ENCODE data around the gene EVI5L.
"Not testable (repeated sequence)": the region's sequence is repeated elsewhere in the genome, so short reads cannot be mapped to it uniquely, and the experiment has no call there.

The EVI5L gene

GRCh38 chr19:7883796-7884570, 54.0 kb downstream of the EVI5L start:
- ChIA-PET POLR2A (interaction anchor here (1.0 kb wide), 1 partner anchor 36 kb away, joined by 3 read pairs; the partner anchor contains the start of gene SNAPC2), CTCF (interaction anchor here (0.9 to 1.0 kb wide), 2 partner anchors 15 to 20 kb away, joined by 3 to 7 read pairs; no protein-coding TSS in a partner anchor)
- DNase-seq (ENCODE audit: low read depth, low spot score): no peak
- no peak for TF ChIP-seq CTCF (IDR thresholded peaks at IDR 0.05; ENCODE audit: insufficient read depth, low read length, missing control alignments)
- no peak overlapping the region for H3K4me3 ChIP-seq (ENCODE audit: low read depth, low read length)

- POLR2A ChIA-PET: no interaction called here
- DNase-seq (ENCODE audit: low read depth, low spot score): no peak
- CTCF ChIA-PET: interaction anchor here (1.0 to 2.8 kb wide), 2 partner anchors 16 to 18 kb away, joined by 4 to 13 read pairs; partner anchors contain the start of gene MAP2K7
- no peak for TF ChIP-seq CTCF (IDR thresholded peaks at IDR 0.05; ENCODE audit: insufficient read depth, low read length, missing control alignments)
- H3K4me3 ChIP-seq (ENCODE audit: low read depth, low read length): no peak overlapping the region
Observed at GRCh38 chr19:7885818-7886217, 55.8 kb downstream of the EVI5L start.

GRCh38 chr19:7887408-7888144, 57.6 kb downstream of the EVI5L start:
- ChIA-PET POLR2A (interaction anchor here (1.2 to 1.3 kb wide), 3 partner anchors 11 to 33 kb away, joined by 3 to 7 read pairs (median 4); partner anchors contain the start of gene MAP2K7), CTCF (interaction anchor here (1.1 to 2.8 kb wide), 6 partner anchors 14 to 34 kb away, joined by 3 to 13 read pairs (median 5); partner anchors contain the start of gene MAP2K7)
- peak overlapping the region; percentile 83; the same call in 1 of the 2 replicates for H3K4me3 ChIP-seq (ENCODE audit: low read depth, low read length)
- no peak for TF ChIP-seq CTCF (IDR thresholded peaks at IDR 0.05; ENCODE audit: insufficient read depth, low read length, missing control alignments)
- no peak for DNase-seq (ENCODE audit: low read depth, low spot score)

- no peak for DNase-seq (ENCODE audit: low read depth, low spot score)
Observed at GRCh38 chr19:7888145-7888825, 58.3 kb downstream of the EVI5L start, which contains the start of gene LRRC8E. TSS of gene LRRC8E (plus strand) at chr19:7888510. CDS start at chr19:7895604, 7,094 bp downstream.

GRCh38 chr19:7888826-7889217, 58.8 kb downstream of the EVI5L start:
- no peak for DNase-seq (ENCODE audit: low read depth, low spot score)

More at GRCh38 chr19:7888145-7888825, 58.3 kb downstream of the EVI5L start, which contains the start of gene LRRC8E:
- no peak for TF ChIP-seq CTCF (IDR thresholded peaks at IDR 0.05; ENCODE audit: insufficient read depth, low read length, missing control alignments)
- CTCF ChIA-PET: interaction anchor here (1.2 to 2.3 kb wide), 4 partner anchors 9 to 35 kb away, joined by 3 to 9 read pairs (median 5); no protein-coding TSS in a partner anchor
- H3K4me3 ChIP-seq (ENCODE audit: low read depth, low read length): peak within 1 kb of the TSS; percentile 83
- POLR2A ChIA-PET: interaction anchor here (0.6 to 1.3 kb wide), 4 partner anchors 9 to 33 kb away, joined by 3 to 7 read pairs (median 4); partner anchors contain the start of gene MAP2K7

GRCh38 chr19:7893362-7894101, 63.5 kb downstream of the EVI5L start:
- H3K4me3 ChIP-seq (ENCODE audit: low read depth, low read length); POLR2A ChIA-PET; DNase-seq (ENCODE audit: low read depth, low spot score): not testable (repeated sequence)
- CTCF ChIA-PET: interaction anchor here (2.5 to 3.3 kb wide), 2 partner anchors 10 to 24 kb away, joined by 8 to 9 read pairs; partner anchors contain the start of gene MAP2K7

More at GRCh38 chr19:7888826-7889217, 58.8 kb downstream of the EVI5L start:
- ChIA-PET POLR2A (interaction anchor here (0.6 to 1.3 kb wide), 4 partner anchors 8 to 32 kb away, joined by 3 to 7 read pairs (median 4); partner anchors contain the start of gene MAP2K7), CTCF (interaction anchor here (1.2 to 2.3 kb wide), 4 partner anchors 9 to 35 kb away, joined by 3 to 9 read pairs (median 5); no protein-coding TSS in a partner anchor)
- peak overlapping the region; percentile 83 for H3K4me3 ChIP-seq (ENCODE audit: low read depth, low read length)
- TF ChIP-seq CTCF (IDR thresholded peaks at IDR 0.05; ENCODE audit: insufficient read depth, low read length, missing control alignments): no peak

Data from AG04449 (cell line).